Ishikawa (cell line): ENCODE measurements around the gene ATP2A3.

Experiments
- CEBPB ChIP-seq: IDR thresholded peaks from 2 replicates; pipeline ENCODE4 v1.6.1; 2012
- CREB1 ChIP-seq: IDR thresholded peaks from 2 replicates; pipeline ENCODE4 v1.6.1; 2012; ENCODE audit warnings: low read depth
- EGR1 ChIP-seq: IDR thresholded peaks from 2 replicates; pipeline ENCODE4 v1.6.1; 2012
- EP300 ChIP-seq: IDR thresholded peaks from 2 replicates; pipeline ENCODE4 v1.6.1; 2012; ENCODE audit warnings: borderline replicate concordance
- FOXM1 ChIP-seq: IDR thresholded peaks from 2 replicates; pipeline ENCODE4 v1.6.1; 2012; ENCODE audit warnings: low read depth, borderline replicate concordance
- NFIC ChIP-seq: IDR thresholded peaks from 2 replicates; pipeline ENCODE4 v1.6.1; 2012
- RAD21 ChIP-seq: IDR thresholded peaks from 2 replicates; pipeline ENCODE4 v1.6.1; 2012; ENCODE audit warnings: low read depth
- TAF1 ChIP-seq: IDR thresholded peaks from 2 replicates; pipeline ENCODE4 v1.6.1; 2012; ENCODE audit warnings: low read depth, mild to moderate bottlenecking
- TCF12 ChIP-seq: IDR thresholded peaks from 2 replicates; pipeline ENCODE4 v1.6.1; 2012; ENCODE audit warnings: low read depth
- TEAD4 ChIP-seq: IDR thresholded peaks from 2 replicates; pipeline ENCODE4 v1.6.1; 2012
- USF1 ChIP-seq: IDR thresholded peaks from 2 replicates; pipeline ENCODE4 v1.6.1; 2012
- YY1 ChIP-seq: IDR thresholded peaks from 2 replicates; pipeline ENCODE4 v1.6.1; 2012; ENCODE audit warnings: low read depth
- ZBTB7A ChIP-seq: IDR thresholded peaks from 2 replicates; pipeline ENCODE4 v1.6.1; 2012; ENCODE audit warnings: low read depth
- TF ChIP-seq, protein P1 (sequence below): IDR thresholded peaks from 2 replicates; pipeline ENCODE4 v1.6.1; 2012
- TF ChIP-seq, protein P2 (sequence below): IDR thresholded peaks from 2 replicates; pipeline ENCODE4 v1.6.1; 2012; ENCODE audit warnings: low read depth, mild to moderate bottlenecking

Gene ATP2A3

DNA sequence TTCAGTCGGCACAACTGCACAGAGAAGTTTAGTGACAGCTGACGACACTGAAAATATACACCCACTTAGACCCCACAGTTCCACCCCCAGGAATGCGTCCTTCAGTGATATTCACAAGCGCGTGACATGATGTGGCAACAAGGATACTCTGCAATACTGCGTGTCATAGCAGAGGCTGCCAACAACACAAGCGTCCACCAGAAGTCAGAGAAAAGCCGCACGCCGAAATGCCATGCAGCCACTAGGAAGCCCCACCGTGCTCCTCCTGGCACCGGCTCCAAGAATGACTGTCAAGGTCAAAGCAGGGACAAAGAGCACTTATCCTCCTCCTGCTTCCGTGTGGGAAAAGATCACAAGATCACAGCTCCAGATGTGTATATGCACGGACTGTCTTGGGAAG, 3.5 kb downstream of the ATP2A3 start:
- TF ChIP-seq TCF12, result no peak
- TF ChIP-seq RAD21, result no peak
- TF ChIP-seq CREB1, result no peak
- TF ChIP-seq NFIC, result no peak
- TF ChIP-seq CEBPB, result no peak
- no peak for TF ChIP-seq ZBTB7A

- TF ChIP-seq, protein P1, sequence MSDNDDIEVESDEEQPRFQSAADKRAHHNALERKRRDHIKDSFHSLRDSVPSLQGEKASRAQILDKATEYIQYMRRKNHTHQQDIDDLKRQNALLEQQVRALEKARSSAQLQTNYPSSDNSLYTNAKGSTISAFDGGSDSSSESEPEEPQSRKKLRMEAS, result no peak
- TF ChIP-seq ZBTB7A (no peak), CREB1 (no peak), YY1 (no peak), TCF12 (no peak), NFIC (no peak), EP300 (no peak), USF1 (no peak), CEBPB (no peak), FOXM1 (no peak), RAD21 (no peak), TAF1 (no peak), EGR1 (no peak)
- TF ChIP-seq, protein P2, sequence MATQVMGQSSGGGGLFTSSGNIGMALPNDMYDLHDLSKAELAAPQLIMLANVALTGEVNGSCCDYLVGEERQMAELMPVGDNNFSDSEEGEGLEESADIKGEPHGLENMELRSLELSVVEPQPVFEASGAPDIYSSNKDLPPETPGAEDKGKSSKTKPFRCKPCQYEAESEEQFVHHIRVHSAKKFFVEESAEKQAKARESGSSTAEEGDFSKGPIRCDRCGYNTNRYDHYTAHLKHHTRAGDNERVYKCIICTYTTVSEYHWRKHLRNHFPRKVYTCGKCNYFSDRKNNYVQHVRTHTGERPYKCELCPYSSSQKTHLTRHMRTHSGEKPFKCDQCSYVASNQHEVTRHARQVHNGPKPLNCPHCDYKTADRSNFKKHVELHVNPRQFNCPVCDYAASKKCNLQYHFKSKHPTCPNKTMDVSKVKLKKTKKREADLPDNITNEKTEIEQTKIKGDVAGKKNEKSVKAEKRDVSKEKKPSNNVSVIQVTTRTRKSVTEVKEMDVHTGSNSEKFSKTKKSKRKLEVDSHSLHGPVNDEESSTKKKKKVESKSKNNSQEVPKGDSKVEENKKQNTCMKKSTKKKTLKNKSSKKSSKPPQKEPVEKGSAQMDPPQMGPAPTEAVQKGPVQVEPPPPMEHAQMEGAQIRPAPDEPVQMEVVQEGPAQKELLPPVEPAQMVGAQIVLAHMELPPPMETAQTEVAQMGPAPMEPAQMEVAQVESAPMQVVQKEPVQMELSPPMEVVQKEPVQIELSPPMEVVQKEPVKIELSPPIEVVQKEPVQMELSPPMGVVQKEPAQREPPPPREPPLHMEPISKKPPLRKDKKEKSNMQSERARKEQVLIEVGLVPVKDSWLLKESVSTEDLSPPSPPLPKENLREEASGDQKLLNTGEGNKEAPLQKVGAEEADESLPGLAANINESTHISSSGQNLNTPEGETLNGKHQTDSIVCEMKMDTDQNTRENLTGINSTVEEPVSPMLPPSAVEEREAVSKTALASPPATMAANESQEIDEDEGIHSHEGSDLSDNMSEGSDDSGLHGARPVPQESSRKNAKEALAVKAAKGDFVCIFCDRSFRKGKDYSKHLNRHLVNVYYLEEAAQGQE, result no peak
Measured at GRCh38 chr17:3959921-3960601, 4.2 kb downstream of the ATP2A3 start.

DNA sequence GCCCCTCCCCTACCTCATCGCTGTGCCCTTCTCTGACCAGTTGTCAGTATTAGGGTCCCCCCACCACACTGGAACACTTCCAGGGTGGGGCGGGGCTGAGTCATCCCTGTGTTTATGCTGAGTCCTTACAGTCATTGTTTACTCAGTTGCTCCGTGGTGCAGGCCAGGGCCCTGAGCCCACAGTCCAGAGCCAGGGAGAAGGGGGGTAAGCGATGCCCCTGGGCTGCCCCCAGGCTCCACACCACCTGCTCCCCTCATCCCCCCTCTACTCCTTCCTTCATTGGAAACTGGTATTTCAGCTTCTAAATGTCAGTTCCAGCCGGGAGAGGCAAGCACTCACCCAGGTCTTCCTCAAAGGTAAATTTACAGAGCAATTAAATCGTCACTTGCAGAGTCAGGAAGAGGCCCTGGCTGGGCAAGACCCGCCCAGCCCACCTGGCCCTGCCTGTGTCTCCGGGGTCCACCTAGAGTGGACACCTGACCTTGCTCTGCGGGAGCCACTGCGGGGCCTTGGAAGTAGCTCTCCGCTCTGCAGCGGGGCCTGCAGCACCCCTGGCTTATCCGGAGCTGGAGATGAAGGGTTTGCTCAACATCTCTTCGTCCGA, 4.8 kb downstream of the ATP2A3 start:
- TF ChIP-seq, protein P2, result no peak
- no peak for TF ChIP-seq USF1
- TF ChIP-seq EP300, result no peak
- TF ChIP-seq YY1, result no peak
- no peak for TF ChIP-seq TCF12
- TF ChIP-seq TEAD4, result no peak
- no peak for TF ChIP-seq FOXM1
- no peak for TF ChIP-seq CEBPB
- no peak for TF ChIP-seq EGR1
- TF ChIP-seq ZBTB7A, result no peak
- TF ChIP-seq, protein P1, result no peak
- TF ChIP-seq TAF1, result no peak
- TF ChIP-seq NFIC, result no peak
- TF ChIP-seq CREB1, result no peak
- no peak for TF ChIP-seq RAD21

GRCh38 chr17:3957735-3958599, 6.3 kb downstream of the ATP2A3 start:
- TF ChIP-seq TEAD4 (no peak), RAD21 (no peak), EGR1 (no peak), TAF1 (no peak), EP300 (no peak), CREB1 (no peak), CEBPB (no peak), YY1 (no peak), NFIC (no peak), TCF12 (no peak), FOXM1 (no peak)
- TF ChIP-seq, protein P1, result no peak
- TF ChIP-seq, protein P2, result no peak
